B cell (primary cell): ENCODE results near the gene FAM216A. TPM values are rescaled to one million over a fixed set of nuclear protein-coding genes. Genes with fewer than 3 reads are reported as not detected.

Source experiments
- ATAC-seq: fragments of 200-7000 bp; cut with Tn5 transposase; one replicate; pipeline ENCODE4 v1.10.0; 2021; ENCODE audit warnings: low read depth, mild to moderate bottlenecking, moderate number of reproducible peaks, moderate library complexity
- CTCF ChIA-PET: fragments of 350-600 bp; sonication (Branson Sonifier 250); formaldehyde crosslinking; loops from one replicate; lab custom pipeline; 2021; ENCODE audit warnings: antibody characterized with exemption, inconsistent platforms; lab: Charles Lee
- POLR2A ChIA-PET: fragments of 350-600 bp; sonication (Branson Sonifier 250); formaldehyde crosslinking; loops from one replicate; lab custom pipeline; 2021; ENCODE audit warnings: antibody characterized with exemption; lab: Charles Lee
- DNase-seq: peaks from one replicate; pipeline ENCODE4 v3.0.0; 2013
- H2AFZ ChIP-seq: 2 replicates; pipeline ENCODE4 v1.6.1; 2012; ENCODE audit warnings: mild to moderate bottlenecking, low read depth, low read length; ENCODE audit not compliant: insufficient read depth, poor library complexity, severe bottlenecking
- H3K27ac ChIP-seq, 2 donors: 1 replicate in 1 of 2; 2 replicates in 1 of 2; pipeline ENCODE4 v1.5.1; 2012 to 2013; ENCODE audit warnings: low read length in 2 of 2, mild to moderate bottlenecking in 2 of 2, moderate library complexity in 1 of 2
- H3K27me3 ChIP-seq, 4 experiments: fragments of 200-600 bp in 1 of 4; sonication (generic) in 1 of 4; replicated peaks in 1 of 4; 1 replicate in 2 of 4; 2 replicates in 2 of 4; pipeline versions ENCODE4 v1.6.1 to v1.7.0; 2013 to 2016; ENCODE audit warnings: low read length in 3 of 4, mild to moderate bottlenecking in 2 of 4, mixed read lengths in 1 of 4, moderate library complexity in 1 of 4; ENCODE audit not compliant: insufficient read depth in 4 of 4, control insufficient read depth in 3 of 4; ENCODE audit errors: control extremely low read depth in 1 of 4
- H3K36me3 ChIP-seq, 2 experiments: replicated peaks in 1 of 2; 1 replicate in 1 of 2; 2 replicates in 1 of 2; pipeline versions ENCODE4 v1.6.1 to v1.7.1; 2013; ENCODE audit warnings: low read length in 1 of 2; ENCODE audit not compliant: insufficient read depth in 2 of 2, control insufficient read depth in 1 of 2; ENCODE audit errors: control extremely low read depth in 1 of 2, extremely low read depth in 1 of 2
- H3K4me1 ChIP-seq, 2 donors: fragments of 200-600 bp in 1 of 2; sonication (generic) in 1 of 2; 1 replicate in 1 of 2; 2 replicates in 1 of 2; pipeline versions ENCODE4 v1.5.1 to v1.6.1; 2013 to 2017; ENCODE audit warnings: low read length in 2 of 2; ENCODE audit not compliant: control insufficient read depth in 2 of 2, insufficient read depth in 2 of 2
- H3K4me2 ChIP-seq: replicated peaks from 2 replicates; pipeline ENCODE3; 2012; ENCODE audit warnings: mild to moderate bottlenecking, low read depth, low read length; ENCODE audit not compliant: poor library complexity, severe bottlenecking
- H3K4me3 ChIP-seq, 5 experiments: fragments of 200-600 bp in 1 of 5; sonication (generic) in 1 of 5; 1 replicate in 3 of 5; 2 replicates in 2 of 5; pipeline versions ENCODE4 v1.5.1 to v1.7.0; 2011 to 2016; ENCODE audit warnings: low read length in 4 of 5, mild to moderate bottlenecking in 4 of 5, low read depth in 2 of 5, control low read depth in 1 of 5, moderate library complexity in 1 of 5; ENCODE audit not compliant: insufficient read depth in 1 of 5; ENCODE audit errors: control extremely low read depth in 1 of 5, extremely low read depth in 1 of 5
- H3K79me2 ChIP-seq: fragments of 200-600 bp; sonication (generic); one replicate; pipeline ENCODE4 v1.6.0; 2016; ENCODE audit warnings: low read length; ENCODE audit not compliant: control insufficient read depth, insufficient read depth
- H3K9ac ChIP-seq: fragments of 200-600 bp; sonication (generic); 2 replicates; pipeline ENCODE4 v1.6.1; 2017; ENCODE audit warnings: mild to moderate bottlenecking, low read length, moderate library complexity
- H3K9me3 ChIP-seq, 3 donors: one replicate each; pipeline versions ENCODE4 v1.6.1 to v1.7.1; 2013; ENCODE audit warnings: low read length in 2 of 3; ENCODE audit not compliant: control insufficient read depth in 2 of 3, insufficient read depth in 1 of 3; ENCODE audit errors: control extremely low read depth in 1 of 3
- H4K20me1 ChIP-seq: 2 replicates; pipeline ENCODE4 v1.6.0; 2012; ENCODE audit warnings: mild to moderate bottlenecking, low read length; ENCODE audit not compliant: insufficient read depth, control insufficient read depth, poor library complexity, severe bottlenecking
- H3K27ac Mint-ChIP-seq: one replicate; pipeline ENCODE4 v1.8.0; 2021; ENCODE audit warnings: mixed read lengths
- H3K27me3 Mint-ChIP-seq: one replicate; pipeline ENCODE4 v1.8.0; 2021; ENCODE audit warnings: mixed read lengths
- H3K4me1 Mint-ChIP-seq: one replicate; pipeline ENCODE4 v1.8.0; 2021; ENCODE audit warnings: mixed read lengths
- H3K4me3 Mint-ChIP-seq: one replicate; pipeline ENCODE4 v1.8.0; 2021; ENCODE audit warnings: mixed read lengths
- H3K9me3 Mint-ChIP-seq: one replicate; pipeline ENCODE4 v1.8.0; 2022; ENCODE audit warnings: mixed read lengths; ENCODE audit not compliant: insufficient read depth
- EZH2 ChIP-seq: IDR thresholded peaks from 2 replicates; pipeline ENCODE4 v1.6.1; 2012; ENCODE audit warnings: borderline replicate concordance, low read depth, mild to moderate bottlenecking, moderate library complexity, low read length; ENCODE audit not compliant: insufficient read depth, poor library complexity, severe bottlenecking
- WGBS: methylation state at CpG from one replicate; pipeline ENCODE4 v1.1.5; 2013; ENCODE audit warnings: missing lambda C conversion rate; ENCODE audit not compliant: insufficient coverage; 5-methylcytosine and 5-hydroxymethylcytosine counted together
- intact Hi-C: fragments of 100-400 bp; cut with micrococcal nuclease; formaldehyde crosslinking; loops from one replicate; pipeline ENCODE4 v1.10.0; 2022
- polyA plus RNA-seq: library from polyadenylated mRNA; depleted of rRNA; stranded (reverse); fragments of >200 nt; gene quantifications from 2 replicates; pipeline ENCODE4 v1.2.3, GENCODE V29; 2012
- total RNA-seq, 2 donors: library from RNA; stranded (reverse); fragments of 120-200 nt in 1 of 2; gene quantifications; 1 replicate in 1 of 2; 2 replicates in 1 of 2; pipeline versions ENCODE4 v1.2.3 to v1.2.4, GENCODE V29; 2013 to 2022
- TF ChIP-seq, protein P1 (sequence below): fragments of 200-600 bp; IDR thresholded peaks from one replicate; pipeline ENCODE4 v1.8.0; 2022; ENCODE audit warnings: antibody characterized with exemption, mild to moderate bottlenecking

Gene FAM216A
- total and polyA plus RNA-seq, 2 donors (not counting 1 experiment from before 2014, with no cell fraction given): 15.7 to 19.7 TPM

DNA sequence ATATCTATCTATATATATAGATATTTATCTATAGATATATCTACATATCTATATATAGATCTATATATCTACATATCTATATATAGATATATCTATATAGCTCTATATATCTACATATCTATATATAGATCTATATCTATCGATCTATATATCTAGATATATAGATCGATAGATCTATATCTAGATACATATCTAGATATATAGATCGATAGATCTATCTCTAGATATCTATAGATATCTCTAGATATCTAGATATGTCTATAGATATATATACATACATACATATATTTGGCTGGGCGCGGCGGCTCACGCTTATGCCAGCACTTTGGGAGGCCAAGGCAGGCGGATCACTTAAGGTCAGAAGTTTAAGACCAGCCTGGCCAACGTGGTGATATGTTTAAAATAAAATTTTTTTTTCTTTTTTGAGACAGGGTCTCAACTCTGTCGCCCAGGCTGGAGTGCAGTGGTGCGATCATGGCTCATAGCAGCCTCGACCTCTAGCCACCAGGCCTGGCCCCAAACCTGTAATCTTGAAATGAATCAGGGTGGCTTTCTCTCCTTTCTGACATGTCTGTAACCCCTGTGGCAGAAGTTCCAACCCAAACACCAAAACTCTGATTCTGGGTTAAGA is 36.6 kb upstream of the FAM216A start:
- Mint-ChIP-seq H3K27ac (no peak overlapping the region), H3K4me3 (no peak overlapping the region), H3K4me1 (peaks cover 2% of the 10 kb centered on the region), H3K9me3 (no peaks in the 10 kb centered on the region), H3K27me3 (no peaks in the 10 kb centered on the region)
- TF ChIP-seq, protein P1, sequence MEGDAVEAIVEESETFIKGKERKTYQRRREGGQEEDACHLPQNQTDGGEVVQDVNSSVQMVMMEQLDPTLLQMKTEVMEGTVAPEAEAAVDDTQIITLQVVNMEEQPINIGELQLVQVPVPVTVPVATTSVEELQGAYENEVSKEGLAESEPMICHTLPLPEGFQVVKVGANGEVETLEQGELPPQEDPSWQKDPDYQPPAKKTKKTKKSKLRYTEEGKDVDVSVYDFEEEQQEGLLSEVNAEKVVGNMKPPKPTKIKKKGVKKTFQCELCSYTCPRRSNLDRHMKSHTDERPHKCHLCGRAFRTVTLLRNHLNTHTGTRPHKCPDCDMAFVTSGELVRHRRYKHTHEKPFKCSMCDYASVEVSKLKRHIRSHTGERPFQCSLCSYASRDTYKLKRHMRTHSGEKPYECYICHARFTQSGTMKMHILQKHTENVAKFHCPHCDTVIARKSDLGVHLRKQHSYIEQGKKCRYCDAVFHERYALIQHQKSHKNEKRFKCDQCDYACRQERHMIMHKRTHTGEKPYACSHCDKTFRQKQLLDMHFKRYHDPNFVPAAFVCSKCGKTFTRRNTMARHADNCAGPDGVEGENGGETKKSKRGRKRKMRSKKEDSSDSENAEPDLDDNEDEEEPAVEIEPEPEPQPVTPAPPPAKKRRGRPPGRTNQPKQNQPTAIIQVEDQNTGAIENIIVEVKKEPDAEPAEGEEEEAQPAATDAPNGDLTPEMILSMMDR: no peak
- TF ChIP-seq EZH2: no peak
- 56% methylated on average over 3 of the region's 12 CpGs for WGBS
- H3K4me3 ChIP-seq: peak overlapping the region in 3 of 5 experiments; percentile 37 to 54 (median 51)
- H4K20me1 ChIP-seq: no peaks in the 10 kb centered on the region
- H3K79me2 ChIP-seq: no peaks in the 10 kb centered on the region
- H3K27me3 ChIP-seq: no peaks in the 10 kb centered on the region
- DNase-seq (no peak), ATAC-seq (no peak)
- peak overlapping the region; percentile 62 for H3K4me2 ChIP-seq
- intact Hi-C loops: loop anchor here (1.0 to 2.0 kb wide), 4 partner anchors 29 to 332 kb away; partner anchors contain the start of genes ANAPC7 and ATP2A2
- peaks cover 6 to 27% of the 10 kb centered on the region in 2 experiments for H3K36me3 ChIP-seq
- H3K27ac ChIP-seq: peak overlapping the region; percentile 5 to 21
- H2AFZ ChIP-seq: peak overlapping the region; percentile 76
- ChIA-PET POLR2A (interaction anchor here (1.3 to 1.7 kb wide), 3 partner anchors 18 to 485 kb away, joined by 5 to 11 read pairs (median 7); partner anchors contain the start of genes ARPC3, FAM216A and GPN3), CTCF (interaction anchor here (0.6 to 2.5 kb wide), 57 partner anchors 9 to 550 kb away, joined by 3 to 39 read pairs (median 5); partner anchors contain the start of genes ANAPC7, ARPC3, ATP2A2 and FAM216A)
- H3K9me3 ChIP-seq: peaks cover 0 to 3% (median 0%) of the 10 kb centered on the region in 3 donors
- H3K9ac ChIP-seq: no peak overlapping the region
- H3K4me1 ChIP-seq: peaks cover 0 to 5% of the 10 kb centered on the region in 2 donors

DNA sequence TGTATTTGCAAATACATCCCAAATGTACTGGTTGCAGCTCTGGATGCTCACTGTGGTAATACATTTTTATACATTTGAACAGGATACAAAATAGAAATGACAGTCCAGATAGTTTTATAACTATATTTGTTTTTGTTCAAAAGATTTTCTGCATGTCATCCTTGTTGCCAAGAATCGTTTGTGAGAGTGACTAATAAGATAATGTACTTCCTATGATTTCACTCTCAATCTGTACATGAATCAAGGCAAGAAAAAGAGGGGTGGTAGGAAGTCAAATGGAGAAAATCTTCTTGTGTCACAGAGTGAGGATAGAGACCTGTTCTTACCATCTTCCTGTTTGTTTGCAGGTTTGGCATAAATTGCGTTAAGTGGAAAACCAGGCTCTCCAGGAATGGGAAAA is 32.4 kb upstream of the FAM216A start:
- Mint-ChIP-seq H3K9me3 (no peaks in the 10 kb centered on the region), H3K27ac (no peak overlapping the region), H3K4me3 (no peak overlapping the region), H3K27me3 (no peaks in the 10 kb centered on the region), H3K4me1 (peaks cover 2% of the 10 kb centered on the region)
- no peaks in the 10 kb centered on the region for H3K27me3 ChIP-seq
- intact Hi-C loops: no loop called here
- CTCF ChIA-PET: no interaction called here
- H3K9me3 ChIP-seq: peaks cover 0 to 3% (median 0%) of the 10 kb centered on the region in 3 donors
- H4K20me1 ChIP-seq: peaks cover 26% of the 10 kb centered on the region
- peaks cover 17 to 62% of the 10 kb centered on the region in 2 experiments for H3K36me3 ChIP-seq
- H3K4me1 ChIP-seq: peaks cover 0 to under 1% of the 10 kb centered on the region in 2 donors
- DNase-seq (no peak), ATAC-seq (no peak)
- WGBS: no CpG with 5 or more reads among the region's 2 CpGs
- TF ChIP-seq EZH2: no peak
- TF ChIP-seq, protein P1: no peak
- no peak overlapping the region for H3K9ac ChIP-seq
- POLR2A ChIA-PET: no interaction called here
- no peak overlapping the region for H2AFZ ChIP-seq
- no peak overlapping the region for H3K4me3 ChIP-seq
- H3K79me2 ChIP-seq: peaks cover 29% of the 10 kb centered on the region
- no peak overlapping the region for H3K27ac ChIP-seq
- H3K4me2 ChIP-seq: no peak overlapping the region
